Measurements from ENCODE around the gene DTNB. TPM values are rescaled to one million over a fixed set of nuclear protein-coding genes. Genes with fewer than 3 reads are reported as not detected.

DTNB gene
- polyA plus RNA-seq, 1 of the 3 experiments (the other 2 are of a cell fraction) = 15.3 TPM

DNA sequence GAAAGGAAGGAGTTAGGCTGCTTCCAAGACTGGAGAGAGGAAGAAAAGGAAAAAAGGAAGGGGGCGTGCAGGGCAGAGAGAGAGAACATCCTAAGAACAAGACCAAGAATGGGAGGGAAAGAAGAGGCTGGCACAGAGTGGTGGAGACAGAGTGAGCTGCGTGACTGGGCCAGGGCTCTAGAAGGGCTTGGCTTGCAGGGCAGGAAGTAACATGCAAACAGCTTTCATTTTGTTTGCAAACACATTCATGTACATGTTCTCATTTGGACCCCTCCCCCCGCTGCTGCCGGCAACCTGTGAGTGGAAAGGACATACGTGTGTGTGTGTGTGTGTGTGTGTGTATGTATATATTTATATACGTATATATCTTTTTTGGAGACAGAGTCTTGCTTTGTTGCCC, 284.9 kb downstream of the DTNB start:
- WGBS (ENCODE audit: low lambda C conversion rate) = 90% methylated on average over 6 of the region's 6 CpGs

More for the DNA sequence above, 284.9 kb downstream of the DTNB start:
- Histone ChIP-seq H3K9me3 (no peaks in the 10 kb centered on the region), H3K9me2 (no peaks in the 10 kb centered on the region), H3F3A (replicated peaks; ENCODE audit: insufficient read depth) (no peaks in the 10 kb centered on the region), H3K27ac (ENCODE audit: low read depth in 2 of 2, low read length in 1 of 2) (no peak overlapping the region), H3K4me3 (ENCODE audit: low read depth in 2 of 2, low read length in 1 of 2) (no peak overlapping the region), H3K9ac (no peak overlapping the region), H3K36me3 (replicated peaks in 1 of 2; ENCODE audit: control insufficient read depth in 1 of 2, insufficient read depth in 2 of 2, low read length in 1 of 2) (no peaks in the 10 kb centered on the region), H2AFZ (ENCODE audit: low read depth) (no peak overlapping the region), H3K4me1 (ENCODE audit: control insufficient read depth in 1 of 2, insufficient read depth in 2 of 2, low read depth in 1 of 2, low read length in 1 of 2) (no peaks in the 10 kb centered on the region), H3K27me3 (ENCODE audit: insufficient read depth) (no peaks in the 10 kb centered on the region), H3K79me2 (ENCODE audit: insufficient read depth) (no peaks in the 10 kb centered on the region), H3K4me2 (no peak overlapping the region), H4K20me1 (ENCODE audit: insufficient read depth) (no peaks in the 10 kb centered on the region)
- ChIA-PET POLR2A (interaction anchor here (1.7 kb wide), 1 partner anchor 26 kb away, joined by 3 read pairs; no protein-coding TSS in a partner anchor), CTCF (interaction anchor here (0.6 to 7.1 kb wide), 4 partner anchors 11 to 311 kb away, joined by 3 to 72 read pairs (median 4); no protein-coding TSS in a partner anchor)
- TF ChIP-seq, protein P1, sequence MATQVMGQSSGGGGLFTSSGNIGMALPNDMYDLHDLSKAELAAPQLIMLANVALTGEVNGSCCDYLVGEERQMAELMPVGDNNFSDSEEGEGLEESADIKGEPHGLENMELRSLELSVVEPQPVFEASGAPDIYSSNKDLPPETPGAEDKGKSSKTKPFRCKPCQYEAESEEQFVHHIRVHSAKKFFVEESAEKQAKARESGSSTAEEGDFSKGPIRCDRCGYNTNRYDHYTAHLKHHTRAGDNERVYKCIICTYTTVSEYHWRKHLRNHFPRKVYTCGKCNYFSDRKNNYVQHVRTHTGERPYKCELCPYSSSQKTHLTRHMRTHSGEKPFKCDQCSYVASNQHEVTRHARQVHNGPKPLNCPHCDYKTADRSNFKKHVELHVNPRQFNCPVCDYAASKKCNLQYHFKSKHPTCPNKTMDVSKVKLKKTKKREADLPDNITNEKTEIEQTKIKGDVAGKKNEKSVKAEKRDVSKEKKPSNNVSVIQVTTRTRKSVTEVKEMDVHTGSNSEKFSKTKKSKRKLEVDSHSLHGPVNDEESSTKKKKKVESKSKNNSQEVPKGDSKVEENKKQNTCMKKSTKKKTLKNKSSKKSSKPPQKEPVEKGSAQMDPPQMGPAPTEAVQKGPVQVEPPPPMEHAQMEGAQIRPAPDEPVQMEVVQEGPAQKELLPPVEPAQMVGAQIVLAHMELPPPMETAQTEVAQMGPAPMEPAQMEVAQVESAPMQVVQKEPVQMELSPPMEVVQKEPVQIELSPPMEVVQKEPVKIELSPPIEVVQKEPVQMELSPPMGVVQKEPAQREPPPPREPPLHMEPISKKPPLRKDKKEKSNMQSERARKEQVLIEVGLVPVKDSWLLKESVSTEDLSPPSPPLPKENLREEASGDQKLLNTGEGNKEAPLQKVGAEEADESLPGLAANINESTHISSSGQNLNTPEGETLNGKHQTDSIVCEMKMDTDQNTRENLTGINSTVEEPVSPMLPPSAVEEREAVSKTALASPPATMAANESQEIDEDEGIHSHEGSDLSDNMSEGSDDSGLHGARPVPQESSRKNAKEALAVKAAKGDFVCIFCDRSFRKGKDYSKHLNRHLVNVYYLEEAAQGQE (IDR thresholded peaks at IDR 0.05; ENCODE audit: low read depth, low read length) = no peak
- TF ChIP-seq TEAD4 (IDR thresholded peaks at IDR 0.05; ENCODE audit: borderline replicate concordance, insufficient read depth) = no peak
- TF ChIP-seq YY1 (IDR thresholded peaks at IDR 0.05; ENCODE audit: low read depth) = no peak
- no peak for TF ChIP-seq RAD21 (IDR thresholded peaks at IDR 0.05; ENCODE audit: low read length)
- TF ChIP-seq EZH2phosphoT487 (IDR thresholded peaks at IDR 0.05; ENCODE audit: borderline replicate concordance, low read depth) = no peak
- TF ChIP-seq FOXJ3 (CRISPR knock-in tag; IDR thresholded peaks at IDR 0.05) = no peak
- no peak for TF ChIP-seq NFIC (IDR thresholded peaks at IDR 0.05; ENCODE audit: borderline replicate concordance)
- TF ChIP-seq, protein P2, sequence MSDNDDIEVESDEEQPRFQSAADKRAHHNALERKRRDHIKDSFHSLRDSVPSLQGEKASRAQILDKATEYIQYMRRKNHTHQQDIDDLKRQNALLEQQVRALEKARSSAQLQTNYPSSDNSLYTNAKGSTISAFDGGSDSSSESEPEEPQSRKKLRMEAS (IDR thresholded peaks at IDR 0.05; ENCODE audit: low read depth) = no peak
- TF ChIP-seq, protein P3, sequence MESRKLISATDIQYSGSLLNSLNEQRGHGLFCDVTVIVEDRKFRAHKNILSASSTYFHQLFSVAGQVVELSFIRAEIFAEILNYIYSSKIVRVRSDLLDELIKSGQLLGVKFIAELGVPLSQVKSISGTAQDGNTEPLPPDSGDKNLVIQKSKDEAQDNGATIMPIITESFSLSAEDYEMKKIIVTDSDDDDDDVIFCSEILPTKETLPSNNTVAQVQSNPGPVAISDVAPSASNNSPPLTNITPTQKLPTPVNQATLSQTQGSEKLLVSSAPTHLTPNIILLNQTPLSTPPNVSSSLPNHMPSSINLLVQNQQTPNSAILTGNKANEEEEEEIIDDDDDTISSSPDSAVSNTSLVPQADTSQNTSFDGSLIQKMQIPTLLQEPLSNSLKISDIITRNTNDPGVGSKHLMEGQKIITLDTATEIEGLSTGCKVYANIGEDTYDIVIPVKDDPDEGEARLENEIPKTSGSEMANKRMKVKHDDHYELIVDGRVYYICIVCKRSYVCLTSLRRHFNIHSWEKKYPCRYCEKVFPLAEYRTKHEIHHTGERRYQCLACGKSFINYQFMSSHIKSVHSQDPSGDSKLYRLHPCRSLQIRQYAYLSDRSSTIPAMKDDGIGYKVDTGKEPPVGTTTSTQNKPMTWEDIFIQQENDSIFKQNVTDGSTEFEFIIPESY (IDR thresholded peaks at IDR 0.05; ENCODE audit: borderline replicate concordance, low read depth) = no peak
- no peak for TF ChIP-seq NRF1 (IDR thresholded peaks at IDR 0.05; ENCODE audit: low read depth, low read length)
- DNase-seq = no peak

Measured in SK-N-SH (cell line).